Ascending aorta (tissue), 2 donors: ENCODE measurements around the gene SRC. TPM values are rescaled to one million over a fixed set of nuclear protein-coding genes. Genes with fewer than 3 reads are reported as not detected.

Source experiments
- DNase-seq, 2 donors: peaks; one replicate each; pipeline ENCODE4 v3.0.0-alpha.2; 2019; ENCODE audit warnings: low spot score in 2 of 2
- H3K27ac ChIP-seq, 2 donors: fragments of 200-600 bp; sonication (generic); one replicate each; pipeline ENCODE4 v1.5.1; 2016 to 2017; ENCODE audit warnings: mild to moderate bottlenecking in 1 of 2
- H3K27me3 ChIP-seq: fragments of 200-600 bp; sonication (generic); one replicate; pipeline ENCODE4 v1.5.1; 2017
- H3K36me3 ChIP-seq, 2 donors: fragments of 200-600 bp; sonication (generic); one replicate each; pipeline ENCODE4 v1.5.1; 2016
- H3K4me1 ChIP-seq, 2 donors: fragments of 200-600 bp; sonication (generic); one replicate each; pipeline ENCODE4 v1.5.1; 2016 to 2017; ENCODE audit warnings: mild to moderate bottlenecking in 1 of 2
- H3K4me3 ChIP-seq, 2 donors: fragments of 200-600 bp; sonication (generic); one replicate each; pipeline ENCODE4 v1.5.1; 2016 to 2017; ENCODE audit warnings: mild to moderate bottlenecking in 1 of 2
- H3K9me3 ChIP-seq, 2 donors: fragments of 200-600 bp; sonication (generic); one replicate each; pipeline ENCODE4 v1.5.1; 2016
- intact Hi-C: fragments of 100-400 bp; cut with DNase I; formaldehyde crosslinking; loops from one replicate; pipeline ENCODE4 v1.15.1; 2023
- total RNA-seq: library from RNA; depleted of rRNA; stranded (reverse); fragments of >200 nt; gene quantifications from one replicate; pipeline ENCODE4 v1.1.0, GENCODE V29; 2016
- TF ChIP-seq, protein P1 (sequence below), 3 experiments: fragments of 200-600 bp in 2 of 3; fragments of 450-650 bp in 1 of 3; sonication (generic) in 2 of 3; IDR thresholded peaks; one replicate each; pipeline ENCODE4 v1.5.1; 2016 to 2019; ENCODE audit warnings: antibody characterized with exemption in 3 of 3, mild to moderate bottlenecking in 1 of 3, moderate library complexity in 1 of 3

SRC gene
- total RNA-seq, 1 donor from 2014 or later: 67.4 TPM

DNA sequence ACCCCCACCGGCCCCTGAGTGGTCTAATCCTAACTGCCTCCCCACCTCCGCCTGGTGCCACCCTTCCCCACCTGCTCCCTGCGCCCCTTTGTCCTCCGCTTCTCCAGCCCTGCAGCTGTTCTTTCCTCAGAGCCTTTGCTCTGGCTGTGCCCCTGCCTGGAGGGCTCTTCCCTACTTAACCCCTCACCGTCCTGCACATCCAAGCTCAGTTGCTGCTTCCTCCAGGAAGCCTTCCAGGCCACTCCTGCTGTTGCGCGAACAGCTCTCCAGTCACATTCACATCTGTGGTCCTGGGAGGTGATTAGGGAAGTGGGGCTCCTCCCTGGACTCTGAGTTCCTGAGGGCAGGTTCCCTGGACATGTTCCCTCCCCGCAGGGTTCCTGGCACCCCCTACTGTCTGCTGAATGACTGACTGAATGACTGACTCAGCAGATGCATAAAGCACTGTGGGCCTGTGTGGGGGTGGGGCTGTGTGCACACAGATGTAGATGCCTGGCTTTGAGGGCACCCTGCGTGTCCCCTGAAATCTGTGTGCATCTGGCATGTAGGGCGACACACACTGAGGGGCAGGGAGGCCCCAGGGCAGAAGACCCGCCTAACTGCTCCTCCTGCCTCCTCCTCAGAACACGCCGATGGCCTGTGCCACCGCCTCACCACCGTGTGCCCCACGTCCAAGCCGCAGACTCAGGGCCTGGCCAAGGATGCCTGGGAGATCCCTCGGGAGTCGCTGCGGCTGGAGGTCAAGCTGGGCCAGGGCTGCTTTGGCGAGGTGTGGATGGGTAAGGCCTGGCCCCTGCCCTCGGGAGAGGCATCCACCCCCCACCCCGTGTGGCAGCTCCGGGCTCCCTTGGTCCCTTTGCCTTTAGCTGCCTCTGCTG is 51.4 kb downstream of the SRC start:
- H3K9me3 ChIP-seq: no peaks in the 10 kb centered on the region
- intact Hi-C loops: loop anchor here (5.0 kb wide), 1 partner anchor 130 kb away; the partner anchor contains the start of gene BLCAP
- H3K27ac ChIP-seq: no peak overlapping the region
- no peaks in the 10 kb centered on the region for H3K27me3 ChIP-seq
- TF ChIP-seq, protein P1, sequence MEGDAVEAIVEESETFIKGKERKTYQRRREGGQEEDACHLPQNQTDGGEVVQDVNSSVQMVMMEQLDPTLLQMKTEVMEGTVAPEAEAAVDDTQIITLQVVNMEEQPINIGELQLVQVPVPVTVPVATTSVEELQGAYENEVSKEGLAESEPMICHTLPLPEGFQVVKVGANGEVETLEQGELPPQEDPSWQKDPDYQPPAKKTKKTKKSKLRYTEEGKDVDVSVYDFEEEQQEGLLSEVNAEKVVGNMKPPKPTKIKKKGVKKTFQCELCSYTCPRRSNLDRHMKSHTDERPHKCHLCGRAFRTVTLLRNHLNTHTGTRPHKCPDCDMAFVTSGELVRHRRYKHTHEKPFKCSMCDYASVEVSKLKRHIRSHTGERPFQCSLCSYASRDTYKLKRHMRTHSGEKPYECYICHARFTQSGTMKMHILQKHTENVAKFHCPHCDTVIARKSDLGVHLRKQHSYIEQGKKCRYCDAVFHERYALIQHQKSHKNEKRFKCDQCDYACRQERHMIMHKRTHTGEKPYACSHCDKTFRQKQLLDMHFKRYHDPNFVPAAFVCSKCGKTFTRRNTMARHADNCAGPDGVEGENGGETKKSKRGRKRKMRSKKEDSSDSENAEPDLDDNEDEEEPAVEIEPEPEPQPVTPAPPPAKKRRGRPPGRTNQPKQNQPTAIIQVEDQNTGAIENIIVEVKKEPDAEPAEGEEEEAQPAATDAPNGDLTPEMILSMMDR (IDR thresholded peaks at IDR 0.05): no peak
- DNase-seq: no peak
- H3K36me3 ChIP-seq: peaks cover 50 to 69% of the 10 kb centered on the region in 2 donors
- H3K4me1 ChIP-seq: peaks cover 12 to 29% of the 10 kb centered on the region in 2 donors
- H3K4me3 ChIP-seq: no peak overlapping the region

GRCh38 chr20:37397954-37398749 is 52.2 kb downstream of the SRC start:
- DNase-seq: no peak
- Histone ChIP-seq H3K4me3 (no peak overlapping the region), H3K36me3 (peaks cover 58 to 77% of the 10 kb centered on the region in 2 donors), H3K27ac (no peak overlapping the region), H3K27me3 (no peaks in the 10 kb centered on the region), H3K4me1 (peaks cover 9 to 26% of the 10 kb centered on the region in 2 donors), H3K9me3 (no peaks in the 10 kb centered on the region)
- intact Hi-C loops: loop anchor here (5.0 kb wide), 1 partner anchor 129 kb away; the partner anchor contains the start of gene BLCAP
- TF ChIP-seq, protein P1 (IDR thresholded peaks at IDR 0.05): no peak

DNA sequence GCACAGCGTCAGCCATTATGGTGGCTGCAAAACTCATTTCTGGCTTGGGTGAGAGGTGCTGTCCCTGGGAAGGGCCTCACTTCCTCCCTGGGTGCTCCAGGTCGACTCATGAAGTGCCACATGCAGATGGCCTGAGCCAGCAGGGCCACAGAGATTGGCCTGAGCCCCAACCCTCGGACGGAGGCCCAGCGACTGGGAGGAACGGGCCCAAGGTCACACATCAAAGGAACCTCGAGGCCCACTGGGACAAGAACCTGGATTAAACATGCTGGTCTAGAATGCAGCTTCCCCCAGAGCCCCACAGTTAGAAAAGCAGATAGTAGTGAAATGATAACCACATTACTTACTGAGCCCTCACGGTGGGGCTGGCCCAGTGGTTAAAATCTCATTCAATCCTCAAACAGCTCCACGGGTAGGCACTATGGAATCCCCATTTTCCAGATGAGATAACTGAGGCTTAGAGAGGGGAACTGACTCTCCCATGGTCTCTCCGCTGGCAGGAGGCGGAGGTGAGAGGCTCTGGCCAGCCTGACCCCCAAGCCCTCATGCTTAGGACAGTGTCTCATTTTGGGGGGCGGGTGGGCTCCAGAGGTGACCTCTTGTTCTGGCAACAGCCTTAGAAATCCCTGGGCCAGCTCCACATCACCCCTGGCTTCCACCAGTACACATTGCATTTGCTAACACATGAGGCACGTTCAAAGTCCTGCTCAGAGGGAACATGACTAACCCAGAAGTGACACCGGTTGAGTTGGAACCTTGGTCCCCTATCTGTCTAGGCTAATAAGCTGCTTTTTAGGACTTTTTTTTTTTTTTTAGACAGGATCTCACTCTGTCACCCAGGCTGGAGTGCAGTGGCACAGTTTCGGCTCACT is 53.0 kb downstream of the SRC start:
- Histone ChIP-seq H3K27ac (no peak overlapping the region), H3K36me3 (peaks cover 65 to 81% of the 10 kb centered on the region in 2 donors), H3K4me1 (peaks cover 8 to 21% of the 10 kb centered on the region in 2 donors), H3K4me3 (no peak overlapping the region), H3K9me3 (no peaks in the 10 kb centered on the region), H3K27me3 (no peaks in the 10 kb centered on the region)
- TF ChIP-seq, protein P1 (IDR thresholded peaks at IDR 0.05): no peak
- no peak for DNase-seq
- intact Hi-C loops: loop anchor here (5.0 kb wide), 1 partner anchor 128 kb away; the partner anchor contains the start of gene BLCAP

GRCh38 chr20:37401282-37401929 is 55.5 kb downstream of the SRC start:
- H3K27me3 ChIP-seq: no peaks in the 10 kb centered on the region
- TF ChIP-seq, protein P1 (IDR thresholded peaks at IDR 0.05): no peak
- peaks cover 0 to 11% of the 10 kb centered on the region in 2 donors for H3K4me1 ChIP-seq
- no peaks in the 10 kb centered on the region for H3K9me3 ChIP-seq
- H3K27ac ChIP-seq: no peak overlapping the region
- peaks cover 55 to 73% of the 10 kb centered on the region in 2 donors for H3K36me3 ChIP-seq
- no peak for DNase-seq
- intact Hi-C loops: no loop called here
- H3K4me3 ChIP-seq: no peak overlapping the region
